Dedifferentiated amniotic fluid mesenchymal stem cell (primary cell): Measurements from ENCODE around the gene CASK.

Experiments
- DNase-seq: peaks from one replicate; pipeline ENCODE4 v3.0.0-alpha.2; 2016; ENCODE audit errors: extremely low spot score

CASK gene

GRCh38 chrX:41559235-41560052, 363.9 kb downstream of the CASK start:
- DNase-seq, result peak; percentile 19

GRCh38 chrX:41558531-41558930, 364.8 kb downstream of the CASK start:
- DNase-seq, result no peak

- DNase-seq, result no peak
These were observed 366.4 kb downstream of the CASK start for GRCh38 chrX:41556958-41557357.

- DNase-seq, result no peak
These were observed 369.7 kb downstream of the CASK start for GRCh38 chrX:41553688-41554087.

- no peak for DNase-seq
These were observed 374.9 kb downstream of the CASK start for GRCh38 chrX:41548411-41548810.

GRCh38 chrX:41543668-41544067, 379.7 kb downstream of the CASK start:
- no peak for DNase-seq

- no peak for DNase-seq
These were observed 380.3 kb downstream of the CASK start for GRCh38 chrX:41543025-41543424.

- no peak for DNase-seq
These were observed 380.8 kb downstream of the CASK start for GRCh38 chrX:41542536-41542935.

GRCh38 chrX:41542135-41542534, 381.2 kb downstream of the CASK start:
- no peak for DNase-seq

GRCh38 chrX:41541386-41541785, 382.0 kb downstream of the CASK start:
- DNase-seq, result no peak

- DNase-seq, result no peak
These were observed 384.6 kb downstream of the CASK start for GRCh38 chrX:41538707-41539106.

- no peak for DNase-seq
These were observed 393.3 kb downstream of the CASK start for GRCh38 chrX:41530085-41530484.

GRCh38 chrX:41529221-41529620, 394.1 kb downstream of the CASK start:
- DNase-seq, result no peak

GRCh38 chrX:41528784-41529183, 394.6 kb downstream of the CASK start:
- DNase-seq, result no peak

- DNase-seq, result no peak
These were observed 396.4 kb downstream of the CASK start for GRCh38 chrX:41526925-41527324.

GRCh38 chrX:41526271-41526670, 397.1 kb downstream of the CASK start:
- DNase-seq, result no peak

- no peak for DNase-seq
These were observed 400.7 kb downstream of the CASK start for GRCh38 chrX:41522671-41523070.

- no peak for DNase-seq
These were observed 401.3 kb downstream of the CASK start for GRCh38 chrX:41522081-41522480.

- DNase-seq, result no peak
These were observed 403.9 kb downstream of the CASK start for GRCh38 chrX:41519468-41519867.

- no peak for DNase-seq
These were observed 404.5 kb downstream of the CASK start for GRCh38 chrX:41518841-41519220.

GRCh38 chrX:41518127-41518840, 405.1 kb downstream of the CASK start:
- no peak for DNase-seq

GRCh38 chrX:41516999-41517765, 406.2 kb downstream of the CASK start:
- DNase-seq, result no peak

GRCh38 chrX:41516456-41516855, 406.9 kb downstream of the CASK start:
- no peak for DNase-seq
